ENCODE results near the gene LIG1.

The LIG1 gene

GRCh38 chr19:48108997-48109782 is 61.0 kb downstream of the LIG1 start:
- H3K27me3 ChIP-seq (replicated peaks) = no peaks in the 10 kb centered on the region
- in situ Hi-C loops (cut with HindIII; ENCODE audit: low pct_ligation_motif_present, low sequenced_read_pairs) = no loop called here
- DNase-seq = no peak
- TF ChIP-seq CTCF (IDR thresholded peaks at IDR 0.05; ENCODE audit: low read depth, low read length, missing control alignments) = no peak
- no peaks in the 10 kb centered on the region for H3K36me3 ChIP-seq (replicated peaks)
- no peak overlapping the region for H3K4me3 ChIP-seq (ENCODE audit: low read depth, low read length)
- H3K27ac ChIP-seq = no peak overlapping the region

GRCh38 chr19:48103922-48104321 is 66.2 kb downstream of the LIG1 start:
- Histone ChIP-seq H3K27me3 (replicated peaks) (no peaks in the 10 kb centered on the region), H3K4me3 (ENCODE audit: low read depth, low read length) (no peak overlapping the region), H3K36me3 (replicated peaks) (no peaks in the 10 kb centered on the region), H3K27ac (no peak overlapping the region)
- in situ Hi-C loops (cut with HindIII; ENCODE audit: low pct_ligation_motif_present, low sequenced_read_pairs) = no loop called here
- DNase-seq = no peak
- TF ChIP-seq CTCF (IDR thresholded peaks at IDR 0.05; ENCODE audit: low read depth, low read length, missing control alignments) = no peak

- in situ Hi-C loops (cut with HindIII; ENCODE audit: low pct_ligation_motif_present, low sequenced_read_pairs) = no loop called here
- Histone ChIP-seq H3K36me3 (replicated peaks) (no peaks in the 10 kb centered on the region), H3K4me3 (ENCODE audit: low read depth, low read length) (no peak overlapping the region), H3K27me3 (replicated peaks) (no peaks in the 10 kb centered on the region), H3K27ac (no peak overlapping the region)
- peak; percentile 83 for TF ChIP-seq CTCF (IDR thresholded peaks at IDR 0.05; ENCODE audit: low read depth, low read length, missing control alignments)
- peak; percentile 31 for DNase-seq
Observed at GRCh38 chr19:48102870-48103751, 67.0 kb downstream of the LIG1 start.

- in situ Hi-C loops (cut with HindIII; ENCODE audit: low pct_ligation_motif_present, low sequenced_read_pairs) = no loop called here
- Histone ChIP-seq H3K36me3 (replicated peaks) (no peaks in the 10 kb centered on the region), H3K27ac (no peak overlapping the region), H3K27me3 (replicated peaks) (no peaks in the 10 kb centered on the region), H3K4me3 (ENCODE audit: low read depth, low read length) (no peak overlapping the region)
- TF ChIP-seq CTCF (IDR thresholded peaks at IDR 0.05; ENCODE audit: low read depth, low read length, missing control alignments) = no peak
- DNase-seq = no peak
Observed at GRCh38 chr19:48095612-48096175, 74.5 kb downstream of the LIG1 start.

GRCh38 chr19:48094855-48095203 is 75.3 kb downstream of the LIG1 start:
- no peaks in the 10 kb centered on the region for H3K36me3 ChIP-seq (replicated peaks)
- no peak overlapping the region for H3K27ac ChIP-seq
- H3K27me3 ChIP-seq (replicated peaks) = no peaks in the 10 kb centered on the region
- no peak for TF ChIP-seq CTCF (IDR thresholded peaks at IDR 0.05; ENCODE audit: low read depth, low read length, missing control alignments)
- H3K4me3 ChIP-seq (ENCODE audit: low read depth, low read length) = no peak overlapping the region
- in situ Hi-C loops (cut with HindIII; ENCODE audit: low pct_ligation_motif_present, low sequenced_read_pairs) = no loop called here
- no peak for DNase-seq

All from brain microvascular endothelial cell (primary cell).